Activated CD4-positive, CD25-positive, alpha-beta regulatory T cell treated with anti-CD3 and anti-CD28 coated beads, Interleukin-2, amount 50 U/mL, for 16 hours (primary cell): Measurements from ENCODE around the gene RBBP9.
"Not testable (repeated sequence)": the region's sequence is repeated elsewhere in the genome, so short reads cannot be mapped to it uniquely, and the experiment has no call there.

Experiments used
- DNase-seq: peaks from one replicate; pipeline ENCODE4 v3.0.0-alpha.2; 2020; ENCODE audit warnings: low read depth, low spot score

RBBP9 gene

DNA sequence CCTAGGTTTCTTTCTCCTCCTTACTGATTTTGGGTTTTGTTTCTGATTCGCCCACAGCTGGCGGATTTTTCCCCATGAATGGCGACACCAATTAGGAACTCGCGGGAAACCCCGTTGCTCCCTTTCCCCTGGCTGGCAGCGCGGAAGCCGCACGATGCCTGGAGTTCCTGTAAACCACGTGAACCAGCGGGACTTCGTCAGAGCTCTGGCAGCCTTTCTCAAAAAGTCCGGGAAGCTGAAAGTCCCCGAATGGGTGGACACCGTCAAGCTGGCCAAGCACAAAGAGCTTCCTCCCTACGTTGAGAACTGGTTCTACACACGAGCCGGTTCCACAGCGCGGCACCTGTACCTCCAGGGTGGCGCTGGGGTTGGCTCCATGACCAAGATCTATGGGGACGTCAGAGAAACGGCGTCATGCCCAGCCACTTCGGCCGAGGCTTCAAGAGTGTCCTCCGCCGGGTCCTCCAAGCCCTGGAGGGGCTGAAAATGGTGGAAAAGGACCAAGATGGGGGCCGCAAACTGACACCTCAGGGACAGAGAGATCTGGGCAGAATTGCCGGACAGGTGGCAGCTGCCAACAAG, 7.5 kb upstream of the RBBP9 start:
- no peak for DNase-seq

DNA sequence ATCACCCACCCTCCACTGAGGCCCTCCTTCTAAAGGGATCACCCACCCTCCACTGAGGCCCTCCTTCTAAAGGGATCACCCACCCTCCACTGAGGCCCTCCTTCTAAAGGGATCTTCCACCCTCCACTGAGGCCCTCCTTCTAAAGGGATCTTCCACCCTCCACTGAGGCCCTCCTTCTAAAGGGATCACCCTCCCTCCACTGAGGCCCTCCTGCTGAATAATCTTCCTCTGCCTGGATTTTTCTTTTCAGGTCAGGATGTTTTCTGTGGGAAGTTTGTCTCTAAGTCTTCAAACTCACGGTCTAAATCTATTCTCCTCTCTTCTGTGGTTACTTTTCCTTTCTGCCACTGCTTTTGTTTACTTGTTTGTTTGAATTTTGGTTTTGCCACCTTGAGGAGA, 4.6 kb upstream of the RBBP9 start:
- DNase-seq, result not testable (repeated sequence)

DNA sequence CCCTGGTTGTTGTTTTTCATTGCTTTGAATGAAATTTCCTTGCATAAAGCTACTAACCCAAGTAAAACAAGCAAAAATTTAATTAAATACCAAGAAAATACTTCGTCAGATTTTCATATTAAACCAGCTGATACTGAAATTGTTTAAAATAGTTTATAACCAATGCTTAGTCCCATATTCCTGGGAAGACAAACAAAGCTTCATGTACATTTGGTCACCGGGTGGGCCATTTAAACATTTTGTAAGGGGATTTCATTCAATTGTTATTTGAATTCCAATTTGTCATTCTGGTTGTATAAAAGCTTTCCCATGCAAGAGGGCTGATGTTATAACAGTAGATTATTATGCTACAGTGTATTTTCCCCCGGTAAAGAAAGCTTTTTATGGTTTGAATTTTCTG, 578 bp upstream of the RBBP9 start:
- no peak for DNase-seq

DNA sequence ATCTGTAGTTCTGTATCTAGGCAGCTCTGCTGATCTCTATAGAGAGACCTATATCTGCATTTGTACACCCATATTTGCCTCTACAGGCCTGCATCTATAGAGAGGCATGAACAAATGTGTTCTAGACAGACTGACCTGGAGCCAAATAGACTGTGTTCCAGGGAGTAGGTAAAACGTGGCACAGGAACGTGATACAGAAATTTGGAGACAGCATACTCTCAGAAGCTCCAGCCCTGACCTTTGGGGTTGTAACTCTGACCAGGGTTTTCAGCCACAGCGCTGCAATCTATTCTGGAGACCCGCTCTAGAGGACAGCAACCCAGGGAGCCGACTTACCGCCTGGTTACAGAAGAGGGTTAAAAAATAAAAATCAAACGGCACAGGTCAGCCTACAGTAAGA, 983 bp downstream of the RBBP9 start:
- DNase-seq, result no peak

DNA sequence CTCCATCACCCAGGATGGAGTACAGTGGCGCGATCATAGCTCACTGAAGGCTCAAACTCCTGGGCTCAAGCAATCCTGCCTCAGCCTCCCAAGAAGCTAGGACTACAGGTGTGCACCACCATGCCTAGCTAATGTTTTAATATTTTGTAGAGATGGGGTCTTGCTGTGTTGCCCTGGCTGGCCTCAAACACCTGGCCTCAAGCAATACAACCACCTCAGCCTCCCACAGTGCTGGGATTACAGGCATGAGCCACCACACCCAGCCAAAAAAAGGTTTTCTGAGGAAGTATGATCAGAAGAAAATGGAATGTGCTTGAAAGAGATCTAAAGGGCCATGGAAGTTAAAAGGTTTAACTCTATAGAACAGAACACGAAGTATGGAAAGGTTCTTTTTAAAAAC, 8.7 kb downstream of the RBBP9 start:
- no peak for DNase-seq

DNA sequence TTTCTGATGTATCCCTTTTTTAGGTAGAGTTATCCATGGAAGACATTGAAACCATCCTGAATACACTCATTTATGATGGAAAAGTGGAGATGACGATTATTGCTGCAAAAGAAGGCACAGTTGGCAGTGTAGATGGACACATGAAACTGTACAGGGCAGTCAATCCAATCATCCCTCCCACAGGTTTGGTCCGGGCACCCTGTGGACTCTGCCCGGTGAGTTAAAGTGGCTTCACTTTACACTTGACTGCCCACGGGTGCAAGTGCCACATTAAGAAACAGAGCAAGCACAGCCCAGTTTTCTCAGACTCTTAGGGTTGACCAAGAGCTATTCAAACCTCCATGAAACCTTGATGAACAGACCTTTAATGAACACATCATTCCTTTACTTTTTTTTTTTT, 15.4 kb downstream of the RBBP9 start:
- DNase-seq, result no peak

- DNase-seq, result no peak
These were observed 19.2 kb downstream of the RBBP9 start for GRCh38 chr20:18477821-18478220.

DNA sequence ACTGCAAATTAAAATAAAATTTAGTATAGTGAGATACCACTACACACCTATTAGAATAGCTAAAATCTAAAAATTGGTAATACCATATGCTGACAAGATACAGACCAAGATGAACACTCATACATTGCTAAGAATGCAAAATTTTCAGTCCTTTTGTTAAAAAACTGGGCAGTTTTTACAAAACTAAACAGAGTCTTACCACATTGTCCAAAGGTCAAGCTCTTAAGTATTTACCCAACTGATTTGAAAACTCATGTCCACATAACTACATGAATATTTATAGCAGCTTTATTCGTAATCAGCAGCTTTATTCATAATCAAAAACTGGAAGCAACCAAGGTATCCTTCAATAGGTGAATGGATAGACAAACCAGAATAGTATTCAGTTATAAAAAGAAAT, 19.8 kb downstream of the RBBP9 start:
- no peak for DNase-seq

DNA sequence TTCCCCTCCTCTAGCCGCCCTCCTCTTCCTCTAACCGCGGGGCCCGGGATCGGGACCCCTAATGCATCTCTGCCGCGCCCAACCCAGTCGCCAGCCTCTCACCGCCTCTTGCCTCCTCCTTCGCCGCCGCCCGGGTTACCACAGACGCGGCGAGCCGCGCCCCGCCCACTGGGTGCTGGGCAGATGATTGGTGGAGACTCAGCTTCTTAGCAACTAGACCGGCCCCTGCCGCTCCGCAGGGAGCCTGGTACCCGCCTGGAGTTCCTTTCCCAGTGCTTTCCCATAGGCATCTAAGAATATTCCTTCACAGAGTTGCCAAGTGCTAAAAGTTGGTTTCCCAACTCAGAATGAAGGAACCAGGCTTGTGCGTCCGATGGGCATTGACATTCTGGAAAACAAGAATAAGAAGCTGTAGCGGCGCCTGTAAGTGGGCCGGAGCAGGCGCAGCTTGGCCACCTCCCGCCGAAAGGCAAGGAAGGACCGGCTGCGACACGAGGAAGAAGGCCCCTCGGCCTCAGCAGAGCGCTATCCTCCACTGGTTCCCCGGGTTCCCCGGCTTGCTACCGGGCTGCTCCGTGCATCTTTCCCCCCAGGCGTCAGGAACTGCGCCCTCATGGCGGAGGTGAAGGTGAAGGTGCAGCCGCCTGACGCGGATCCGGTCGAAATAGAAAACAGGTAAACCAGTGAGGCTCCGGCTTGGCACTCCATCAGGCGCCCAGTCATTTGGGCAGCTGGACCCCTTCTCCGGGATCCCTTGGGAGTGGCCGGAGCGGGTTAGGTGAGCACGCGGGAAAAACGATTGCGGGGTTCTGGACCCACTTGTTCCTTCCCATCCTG, 29.9 kb downstream of the RBBP9 start, which contains the start of the genes DZANK1 and POLR3F:
Gene DZANK1, minus strand, starts transcription at position 137 of the 837 bp plus-strand sequence. CDS start 1,672 bp downstream, outside the sequence.
Gene POLR3F, plus strand, starts transcription at position 497 of the 837 bp plus-strand sequence. Its CDS starts 117 bp downstream, at position 614.
- DNase-seq, result peak; percentile 85

- DNase-seq, result no peak
These were observed 30.5 kb downstream of the RBBP9 start for GRCh38 chr20:18466574-18466893.

GRCh38 chr20:18465536-18466200, 31.4 kb downstream of the RBBP9 start:
- no peak for DNase-seq

- no peak for DNase-seq
These were observed 40.4 kb downstream of the RBBP9 start for GRCh38 chr20:18456600-18456999.

- DNase-seq, result no peak
These were observed 53.1 kb downstream of the RBBP9 start for GRCh38 chr20:18443886-18444285.

DNA sequence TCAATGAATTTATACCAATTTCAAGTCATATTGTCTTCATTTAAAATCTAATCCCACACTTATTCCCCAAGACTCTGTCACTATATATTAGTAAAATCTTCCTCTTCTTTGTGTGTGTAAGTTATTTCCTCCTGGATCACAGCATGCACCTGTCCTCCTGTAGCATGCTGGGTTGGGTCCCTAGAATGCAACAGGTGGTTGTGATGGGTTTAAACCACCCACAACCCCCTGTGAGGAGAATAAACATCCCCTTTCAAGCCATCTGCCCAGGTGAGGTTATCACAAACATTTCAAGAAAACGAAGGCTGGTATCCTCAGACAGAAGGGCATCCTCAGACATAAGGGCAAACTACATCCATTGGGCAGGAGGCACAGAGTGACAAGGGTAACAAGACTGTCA, 56.6 kb downstream of the RBBP9 start:
- no peak for DNase-seq

DNA sequence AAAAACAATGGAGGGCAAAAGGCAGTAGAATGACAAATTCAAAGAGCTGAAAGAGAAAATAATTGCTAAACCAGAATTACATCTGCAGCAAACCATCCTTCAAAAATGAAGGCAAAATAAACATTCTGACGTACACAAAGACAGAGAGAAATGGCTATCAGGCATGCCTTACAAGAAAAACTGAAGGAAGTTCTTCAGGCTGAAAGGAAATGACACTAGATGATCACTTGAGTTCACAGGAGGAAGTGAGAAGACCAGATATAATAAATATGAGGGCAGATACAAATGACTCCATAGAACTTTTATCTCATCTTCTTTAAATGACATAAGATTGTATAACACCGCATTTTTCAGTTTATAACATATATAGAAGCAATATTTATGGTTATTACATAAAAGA, 60.2 kb downstream of the RBBP9 start:
- no peak for DNase-seq
